Brain microvascular endothelial cell (primary cell): ENCODE results near the gene RIT2.

Experiments
- DNase-seq: peaks from one replicate; pipeline ENCODE4 v3.0.0-alpha.2; 2020
- H3K27ac ChIP-seq: fragments of 250-450 bp; sonication (Bioruptor Pico); 2 replicates; pipeline ENCODE4 v1.5.1; 2020; ENCODE audit warnings: mild to moderate bottlenecking, moderate library complexity
- H3K27me3 ChIP-seq: fragments of 250-450 bp; sonication (Bioruptor Pico); replicated peaks from 2 replicates; pipeline ENCODE4 v1.5.1; 2020; ENCODE audit warnings: mild to moderate bottlenecking
- H3K36me3 ChIP-seq: fragments of 250-450 bp; sonication (Bioruptor Pico); replicated peaks from 2 replicates; pipeline ENCODE4 v1.5.1; 2020; ENCODE audit warnings: mild to moderate bottlenecking
- H3K4me3 ChIP-seq: 2 replicates; pipeline ENCODE4 v1.5.1; 2011; ENCODE audit warnings: low read depth, mild to moderate bottlenecking, control low read depth, low read length, moderate library complexity
- CTCF ChIP-seq: IDR thresholded peaks from 2 replicates; pipeline ENCODE4 v1.5.1; 2011; ENCODE audit warnings: low read depth, mild to moderate bottlenecking, moderate library complexity, low read length, control low read depth, inconsistent platforms; ENCODE audit errors: missing control alignments
- in situ Hi-C: cut with HindIII; loops from 2 replicates; pipeline ENCODE4 v1.10.0; 2017; ENCODE audit warnings: low sequenced_read_pairs, low pct_ligation_motif_present

RIT2 gene

GRCh38 chr18:42850174-42851083 is 265.1 kb downstream of the RIT2 start:
- no peak for TF ChIP-seq CTCF
- in situ Hi-C loops: no loop called here
- H3K36me3 ChIP-seq: no peaks in the 10 kb centered on the region

GRCh38 chr18:42839408-42839807 is 276.1 kb downstream of the RIT2 start:
- no peak overlapping the region for H3K4me3 ChIP-seq
- no peak overlapping the region for H3K27ac ChIP-seq
- no peaks in the 10 kb centered on the region for H3K36me3 ChIP-seq
- H3K27me3 ChIP-seq: no peaks in the 10 kb centered on the region
- TF ChIP-seq CTCF: no peak
- in situ Hi-C loops: no loop called here
- DNase-seq: no peak

More at GRCh38 chr18:42850174-42851083, 265.1 kb downstream of the RIT2 start:
- no peaks in the 10 kb centered on the region for H3K27me3 ChIP-seq
- H3K27ac ChIP-seq: no peak overlapping the region
- no peak for DNase-seq
- H3K4me3 ChIP-seq: no peak overlapping the region

GRCh38 chr18:42838546-42839145 is 276.8 kb downstream of the RIT2 start:
- in situ Hi-C loops: no loop called here
- Histone ChIP-seq H3K36me3 (no peaks in the 10 kb centered on the region), H3K27me3 (no peaks in the 10 kb centered on the region), H3K4me3 (no peak overlapping the region), H3K27ac (no peak overlapping the region)
- TF ChIP-seq CTCF: no peak
- no peak for DNase-seq

- Histone ChIP-seq H3K27me3 (no peaks in the 10 kb centered on the region), H3K36me3 (no peaks in the 10 kb centered on the region), H3K4me3 (no peak overlapping the region), H3K27ac (no peak overlapping the region)
- no peak for TF ChIP-seq CTCF
- in situ Hi-C loops: no loop called here
- no peak for DNase-seq
Observed at GRCh38 chr18:42830936-42831335, 284.5 kb downstream of the RIT2 start.

GRCh38 chr18:42828881-42829280 is 286.6 kb downstream of the RIT2 start:
- Histone ChIP-seq H3K27ac (no peak overlapping the region), H3K4me3 (no peak overlapping the region), H3K36me3 (no peaks in the 10 kb centered on the region), H3K27me3 (no peaks in the 10 kb centered on the region)
- no peak for DNase-seq
- TF ChIP-seq CTCF: no peak
- in situ Hi-C loops: no loop called here
